H1 (cell line): Measurements from ENCODE around the gene NCK2. TPM values are rescaled to one million over a fixed set of nuclear protein-coding genes. Genes with fewer than 3 reads are reported as not detected.

Source experiments
- CTCF ChIA-PET: fragments of 300-600 bp; sonication (Branson Sonifier 250); formaldehyde crosslinking; loops from one replicate; lab custom pipeline; 2021; ENCODE audit not compliant: partially characterized antibody; lab: Charles Lee
- POLR2A ChIA-PET: fragments of 300-600 bp; sonication (Branson Sonifier 250); formaldehyde crosslinking; loops from one replicate; lab custom pipeline; 2021; ENCODE audit warnings: inconsistent platforms; ENCODE audit not compliant: partially characterized antibody; lab: Charles Lee
- DNase-seq, 2 experiments: peaks; one replicate each; pipeline versions ENCODE4 v3.0.0 to v3.0.0-alpha.2; 2010 to 2022; ENCODE audit warnings: low spot score in 2 of 2, low read depth in 1 of 2, mixed read lengths in 1 of 2
- FAIRE-seq: peaks from 2 replicates; lab custom pipeline; 2011; peaks lifted over from hg19 to GRCh38; lab: Jason Lieb, UNC
- H2AFZ ChIP-seq: 2 replicates; pipeline ENCODE4 v1.8.1; 2012; ENCODE audit warnings: low read length, inconsistent platforms
- H2AK5ac ChIP-seq: 2 replicates; pipeline ENCODE4 v1.6.1; 2013; ENCODE audit warnings: low read depth, low read length
- H2BK120ac ChIP-seq: replicated peaks from 2 replicates; pipeline ENCODE3; 2013; ENCODE audit warnings: low read depth, low read length, inconsistent platforms
- H2BK12ac ChIP-seq: 2 replicates; pipeline ENCODE4 v1.6.1; 2013; ENCODE audit warnings: low read depth, low read length
- H2BK15ac ChIP-seq: 2 replicates; pipeline ENCODE4 v1.6.1; 2013; ENCODE audit warnings: low read length
- H2BK20ac ChIP-seq: 2 replicates; pipeline ENCODE4 v1.6.1; 2013; ENCODE audit warnings: low read length
- H2BK5ac ChIP-seq: 2 replicates; pipeline ENCODE4 v1.6.1; 2013; ENCODE audit warnings: low read depth, low read length
- H3K14ac ChIP-seq: 2 replicates; pipeline ENCODE4 v1.6.1; 2013; ENCODE audit warnings: inconsistent platforms; ENCODE audit not compliant: insufficient read length
- H3K18ac ChIP-seq: 2 replicates; pipeline ENCODE4 v1.6.1; 2013; ENCODE audit warnings: low read length; ENCODE audit errors: extremely low read depth
- H3K23ac ChIP-seq: 2 replicates; pipeline ENCODE4 v1.6.1; 2013; ENCODE audit warnings: inconsistent platforms; ENCODE audit not compliant: insufficient read length
- H3K23me2 ChIP-seq: 2 replicates; pipeline ENCODE4 v1.6.1; 2013; ENCODE audit warnings: low read depth, low read length
- H3K27ac ChIP-seq: 2 replicates; pipeline ENCODE4 v1.6.1; 2011; ENCODE audit warnings: low read depth, low read length, inconsistent platforms
- H3K27me3 ChIP-seq, 4 experiments: replicated peaks in 1 of 4; 1 replicate in 1 of 4; 2 replicates in 3 of 4; pipeline versions ENCODE4 v1.6.1 to v1.8.1; 2011 to 2013; ENCODE audit warnings: low read length in 3 of 4, mild to moderate bottlenecking in 3 of 4, inconsistent platforms in 2 of 4, mixed read lengths in 2 of 4, moderate library complexity in 1 of 4; ENCODE audit not compliant: control insufficient read depth in 3 of 4, insufficient read depth in 3 of 4; ENCODE audit errors: extremely low read depth in 1 of 4
- H3K36me3 ChIP-seq, 4 experiments: 2 replicates each; pipeline versions ENCODE4 v1.6.1 to v1.8.1; 2011 to 2013; ENCODE audit warnings: mild to moderate bottlenecking in 4 of 4, low read length in 3 of 4, moderate library complexity in 2 of 4, control low read depth in 1 of 4, inconsistent platforms in 1 of 4; ENCODE audit not compliant: insufficient read depth in 4 of 4, control insufficient read depth in 2 of 4
- H3K4ac ChIP-seq: replicated peaks from 2 replicates; pipeline ENCODE3; 2013; ENCODE audit warnings: low read length, low read depth, mixed read lengths, inconsistent platforms; ENCODE audit not compliant: insufficient read length
- H3K4me1 ChIP-seq, 4 experiments: replicated peaks in 1 of 4; 1 replicate in 1 of 4; 2 replicates in 3 of 4; pipeline versions ENCODE4 v1.6.1 to v1.8.1; 2011 to 2013; ENCODE audit warnings: low read length in 3 of 4, inconsistent platforms in 2 of 4, mixed read lengths in 1 of 4; ENCODE audit not compliant: insufficient read depth in 4 of 4, control insufficient read depth in 3 of 4
- H3K4me2 ChIP-seq, 2 experiments: 2 replicates each; pipeline versions ENCODE4 v1.6.1 to v1.8.1; 2011 to 2013; ENCODE audit warnings: low read depth in 2 of 2, low read length in 2 of 2, control low read depth in 1 of 2, inconsistent platforms in 1 of 2, mild to moderate bottlenecking in 1 of 2; ENCODE audit not compliant: insufficient read depth in 1 of 2
- H3K4me3 ChIP-seq, 4 experiments: fragments of 200-600, 300-600 bp in 1 of 4; sonication (generic), shearing (Covaris generic), sonication (Bioruptor Twin) in 1 of 4; 2 replicates each; pipeline versions ENCODE4 v1.5.1 to v1.8.1; 2011 to 2016; ENCODE audit warnings: low read length in 4 of 4, low read depth in 3 of 4, control low read depth in 2 of 4, inconsistent platforms in 2 of 4, mild to moderate bottlenecking in 2 of 4, mixed read lengths in 1 of 4, moderate library complexity in 1 of 4; ENCODE audit not compliant: insufficient read depth in 2 of 4; ENCODE audit errors: extremely low read depth in 1 of 4
- H3K56ac ChIP-seq: replicated peaks from 2 replicates; pipeline ENCODE3; 2013; ENCODE audit warnings: low read depth, mild to moderate bottlenecking, mixed read lengths, low read length, inconsistent platforms; ENCODE audit not compliant: insufficient read length
- H3K79me1 ChIP-seq: 2 replicates; pipeline ENCODE4 v1.6.1; 2013; ENCODE audit warnings: low read depth, low read length, control low read depth
- H3K79me2 ChIP-seq, 2 experiments: 2 replicates each; pipeline versions ENCODE4 v1.6.1 to v1.8.1; 2012 to 2013; ENCODE audit warnings: low read length in 2 of 2, mild to moderate bottlenecking in 2 of 2, inconsistent platforms in 1 of 2; ENCODE audit not compliant: insufficient read depth in 2 of 2, control insufficient read depth in 1 of 2
- H3K9ac ChIP-seq, 4 experiments: replicated peaks in 1 of 4; 1 replicate in 1 of 4; 2 replicates in 3 of 4; pipeline versions ENCODE4 v1.6.1 to v1.8.1; 2011 to 2013; ENCODE audit warnings: low read depth in 3 of 4, low read length in 3 of 4, control low read depth in 2 of 4, mild to moderate bottlenecking in 2 of 4, moderate library complexity in 2 of 4, inconsistent platforms in 1 of 4; ENCODE audit errors: extremely low read depth in 1 of 4
- H3K9me3 ChIP-seq, 2 experiments: 2 replicates each; pipeline versions ENCODE4 v1.6.1 to v1.8.1; 2012 to 2013; ENCODE audit warnings: mild to moderate bottlenecking in 2 of 2, moderate library complexity in 2 of 2, control low read depth in 1 of 2, inconsistent platforms in 1 of 2, low read depth in 1 of 2, low read length in 1 of 2, mixed read lengths in 1 of 2; ENCODE audit not compliant: insufficient read depth in 2 of 2
- H4K20me1 ChIP-seq, 2 experiments: replicated peaks in 1 of 2; 2 replicates each; pipeline versions ENCODE3 to v1.8.1; 2011 to 2013; ENCODE audit warnings: inconsistent platforms in 2 of 2, low read length in 2 of 2, mild to moderate bottlenecking in 1 of 2; ENCODE audit not compliant: insufficient read depth in 2 of 2, control insufficient read depth in 1 of 2
- H4K5ac ChIP-seq: 2 replicates; pipeline ENCODE4 v1.6.1; 2013; ENCODE audit warnings: low read length, low read depth, mixed read lengths, inconsistent platforms; ENCODE audit not compliant: insufficient read length
- H4K8ac ChIP-seq: 2 replicates; pipeline ENCODE4 v1.8.0; 2013; ENCODE audit warnings: mild to moderate bottlenecking, moderate library complexity, low read length, inconsistent platforms; ENCODE audit not compliant: insufficient read depth; ENCODE audit errors: extremely low read depth
- H4K91ac ChIP-seq: replicated peaks from 2 replicates; pipeline ENCODE3; 2013; ENCODE audit warnings: low read length, mixed read lengths, inconsistent platforms; ENCODE audit not compliant: insufficient read length
- ATF3 ChIP-seq: IDR thresholded peaks from 2 replicates; pipeline ENCODE4 v1.6.1; 2011; ENCODE audit warnings: low read depth, mild to moderate bottlenecking, low read length; ENCODE audit not compliant: insufficient read depth
- CBX8 ChIP-seq: fragments of 300-800, 300-1000 bp; sonication (generic); IDR thresholded peaks from 2 replicates; pipeline ENCODE4 v1.7.1; 2016; ENCODE audit warnings: low read depth, low read length, borderline replicate concordance
- CHD1 ChIP-seq: IDR thresholded peaks from 2 replicates; pipeline ENCODE4 v1.6.1; 2012; ENCODE audit warnings: low read depth, low read length, improper control_type of control experiment
- CTBP2 ChIP-seq: IDR thresholded peaks from 2 replicates; pipeline ENCODE4 v1.7.0; 2011; ENCODE audit warnings: borderline replicate concordance, mild to moderate bottlenecking, moderate library complexity, mixed read lengths, low read length; ENCODE audit not compliant: insufficient read depth, insufficient read length
- EZH2 ChIP-seq: fragments of 200-600 bp; sonication (generic); IDR thresholded peaks from 2 replicates; pipeline ENCODE4 v1.7.1; 2012; ENCODE audit warnings: low read depth, mild to moderate bottlenecking, moderate library complexity, low read length, inconsistent platforms; ENCODE audit not compliant: severe bottlenecking
- MAFK ChIP-seq: IDR thresholded peaks from 2 replicates; pipeline ENCODE4 v1.6.1; 2012; ENCODE audit warnings: low read depth, mild to moderate bottlenecking, improper control_type of control experiment, low read length
- NRF1 ChIP-seq: IDR thresholded peaks from 2 replicates; pipeline ENCODE4 v1.6.1; 2011; ENCODE audit warnings: mild to moderate bottlenecking, low read depth, low read length, improper control_type of control experiment
- POLR2A ChIP-seq, 2 experiments: IDR thresholded peaks; 1 replicate in 1 of 2; 2 replicates in 1 of 2; pipeline ENCODE4 v1.6.1; 2011; ENCODE audit warnings: low read depth in 2 of 2, low read length in 2 of 2, mild to moderate bottlenecking in 2 of 2; ENCODE audit errors: control extremely low read depth in 1 of 2
- RBBP5 ChIP-seq: IDR thresholded peaks from 2 replicates; pipeline ENCODE4 v1.7.1; 2012; ENCODE audit warnings: low read depth, mild to moderate bottlenecking, inconsistent platforms, low read length, moderate library complexity, borderline replicate concordance
- RNF2 ChIP-seq: fragments of 200-900, 300-1000 bp; sonication (generic); IDR thresholded peaks from 2 replicates; pipeline ENCODE4 v1.7.1; 2016; ENCODE audit warnings: borderline replicate concordance, low read depth, mild to moderate bottlenecking, antibody characterized with exemption, low read length; ENCODE audit not compliant: poor library complexity, severe bottlenecking; ENCODE audit errors: missing control alignments
- SUZ12 ChIP-seq: fragments of 200-600 bp; sonication (generic); IDR thresholded peaks from 2 replicates; pipeline ENCODE4 v1.6.1; 2012; ENCODE audit warnings: mild to moderate bottlenecking, inconsistent platforms, low read length, moderate library complexity, mixed read lengths
- TAF1 ChIP-seq: IDR thresholded peaks from 2 replicates; pipeline ENCODE4 v1.6.1; 2011; ENCODE audit warnings: mild to moderate bottlenecking, low read depth, low read length
- TAF7 ChIP-seq: optimal IDR thresholded peaks from 2 replicates; pipeline ENCODE3; 2011; ENCODE audit warnings: low read depth, mild to moderate bottlenecking, inconsistent platforms, low read length, moderate library complexity, borderline replicate concordance
- WGBS, 2 experiments: shearing (Covaris generic) in 1 of 2; methylation state at CpG; one replicate each; pipeline versions ENCODE4 v1.1.6 to v1.1.7; 2013 to 2015; ENCODE audit warnings: low lambda C conversion rate in 2 of 2, mixed read lengths in 2 of 2, inconsistent platforms in 1 of 2, low coverage in 1 of 2, missing lambda C conversion rate in 1 of 2; ENCODE audit not compliant: insufficient replicate concordance in 2 of 2, insufficient coverage in 1 of 2, insufficient read length in 1 of 2; ENCODE audit errors: extremely low coverage in 1 of 2, missing lambda C conversion rate in 1 of 2; 5-methylcytosine and 5-hydroxymethylcytosine counted together
- polyA plus RNA-seq, 7 experiments: library from polyadenylated mRNA; depleted of rRNA in 3 of 7; stranded (reverse) in 5 of 7; unstranded in 2 of 7; fragments of >200 nt in 5 of 7; fragments of 200-250 nt in 2 of 7; gene quantifications; 1 replicate in 5 of 7; 2 replicates in 1 of 7; 4 replicates in 1 of 7; pipeline versions ENCODE4 v1.2.1 to v1.2.3, GENCODE V29; 2011 to 2013; ENCODE audit warnings: missing spikeins in 2 of 7, mixed read lengths in 2 of 7
- total RNA-seq: library from RNA; stranded (reverse); fragmentation: NEBNext Ultra II Directional; extraction: Animal tissue kit (Norgen Biotek cat#: 25700); gene quantifications from 2 replicates; pipeline ENCODE4 v1.2.1, GENCODE V29; 2021

NCK2 gene
- total and polyA plus RNA-seq, 2 of the 8 experiments (the other 6 are each of a cell fraction or from before 2014, with no cell fraction given) = 30.3 to 65.7 TPM

- no peaks in the 10 kb centered on the region for H3K27me3 ChIP-seq
- H2BK15ac ChIP-seq = no peak overlapping the region
- no peak overlapping the region for H4K5ac ChIP-seq
- no peak overlapping the region for H3K9ac ChIP-seq
- no peak overlapping the region for H3K4me2 ChIP-seq
- ChIA-PET POLR2A (interaction anchor here (1.4 kb wide), 1 partner anchor 12 kb away, joined by 3 read pairs; no protein-coding TSS in a partner anchor), CTCF (interaction anchor here (0.9 kb wide), 1 partner anchor 141 kb away, joined by 3 read pairs; no protein-coding TSS in a partner anchor)
- peaks cover 10% of the 10 kb centered on the region; the same call in 1 of the 2 replicates for H3K79me1 ChIP-seq
- no peak overlapping the region for H3K14ac ChIP-seq
- WGBS, 2 experiments = 88% methylated on average over 6 of the region's 6 CpGs; no CpG with 5 or more reads in 1 of the 2 experiments
- no peak overlapping the region for H3K56ac ChIP-seq
- H3K18ac ChIP-seq = no peak overlapping the region
- DNase-seq (no peak), FAIRE-seq (no peak)
- H4K8ac ChIP-seq = no peak overlapping the region
- H3K23me2 ChIP-seq = no peaks in the 10 kb centered on the region
- no peak overlapping the region for H3K27ac ChIP-seq
- peaks cover 0 to 3% (median 1%) of the 10 kb centered on the region in 4 experiments; a peak in 3 of 8 replicates for H3K36me3 ChIP-seq
- no peaks in the 10 kb centered on the region for H3K9me3 ChIP-seq
- no peak overlapping the region for H2AK5ac ChIP-seq
- H2BK20ac ChIP-seq = no peak overlapping the region
- no peak overlapping the region for H2AFZ ChIP-seq
- no peak overlapping the region for H2BK5ac ChIP-seq
- H2BK12ac ChIP-seq = no peak overlapping the region
- no peak overlapping the region for H4K91ac ChIP-seq
- H3K4me1 ChIP-seq = no peaks in the 10 kb centered on the region
- H3K23ac ChIP-seq = no peak overlapping the region
- no peak overlapping the region for H2BK120ac ChIP-seq
- H3K4me3 ChIP-seq = no peak overlapping the region
- no peak overlapping the region for H3K4ac ChIP-seq
- peaks cover 0 to 11% of the 10 kb centered on the region in 2 experiments for H4K20me1 ChIP-seq
- H3K79me2 ChIP-seq = peaks cover 6 to 46% of the 10 kb centered on the region in 2 experiments; a peak in 3 of 4 replicates
- TF ChIP-seq TAF1 = no peak
- no peak for TF ChIP-seq POLR2A (IDR thresholded peaks at IDR 0.05; ENCODE audit: control extremely low read depth in 1 of 2, low read depth in 2 of 2, low read length in 2 of 2)
- TF ChIP-seq CTBP2 = no peak
- no peak for TF ChIP-seq RNF2
- TF ChIP-seq MAFK = no peak
- no peak for TF ChIP-seq CBX8
- TF ChIP-seq RBBP5 = no peak
- TF ChIP-seq EZH2 = no peak
- no peak for TF ChIP-seq SUZ12
- TF ChIP-seq CHD1 = no peak
- no peak for TF ChIP-seq NRF1
- no peak for TF ChIP-seq TAF7
- TF ChIP-seq ATF3 = no peak
These were observed 76.0 kb downstream of the NCK2 start for GRCh38 chr2:105820691-105821090.
